Right lung (tissue), 5 donors: ENCODE results near the gene LPIN3. TPM values are rescaled to one million over a fixed set of nuclear protein-coding genes. Genes with fewer than 3 reads are reported as not detected.

Experiments
- DNase-seq, 2 donors: peaks; one replicate each; pipeline ENCODE4 v3.0.0-alpha.2; 2013
- polyA plus RNA-seq, 5 donors: library from polyadenylated mRNA; unstranded; fragments of 120-200 nt; gene quantifications; one replicate each; pipeline versions ENCODE4 v1.2.1 to v1.2.3, GENCODE V29; 2013; ENCODE audit warnings: inconsistent platforms in 1 of 5, low replicate concordance in 1 of 5; ENCODE audit not compliant: insufficient read length in 5 of 5, insufficient read depth in 1 of 5

Gene LPIN3
- polyA plus RNA-seq, 5 donors = 9.1 to 16.8 (median 13.6) TPM

GRCh38 chr20:41390889-41391288 is 50.3 kb downstream of the LPIN3 start:
- no peak for DNase-seq

- DNase-seq = no peak
These were observed 51.0 kb downstream of the LPIN3 start for GRCh38 chr20:41391587-41392001.

GRCh38 chr20:41392295-41392694 is 51.7 kb downstream of the LPIN3 start:
- no peak for DNase-seq

GRCh38 chr20:41392871-41393704 is 52.5 kb downstream of the LPIN3 start:
- DNase-seq = no peak

- no peak for DNase-seq
These were observed 53.1 kb downstream of the LPIN3 start for GRCh38 chr20:41393705-41394066.

- no peak for DNase-seq
These were observed 53.5 kb downstream of the LPIN3 start for GRCh38 chr20:41394081-41394480.

GRCh38 chr20:41394931-41395666 is 54.5 kb downstream of the LPIN3 start:
- DNase-seq = no peak

GRCh38 chr20:41395667-41396664 is 55.3 kb downstream of the LPIN3 start:
- no peak for DNase-seq

GRCh38 chr20:41398408-41398807 is 57.8 kb downstream of the LPIN3 start:
- DNase-seq = peak; percentile 80 to 85

GRCh38 chr20:41403604-41404003 is 63.0 kb downstream of the LPIN3 start:
- no peak for DNase-seq

GRCh38 chr20:41405436-41405835 is 64.8 kb downstream of the LPIN3 start:
- DNase-seq = no peak

- DNase-seq = no peak
These were observed 65.7 kb downstream of the LPIN3 start for GRCh38 chr20:41406353-41406752.

- no peak for DNase-seq
These were observed 66.3 kb downstream of the LPIN3 start for GRCh38 chr20:41406896-41407444.

GRCh38 chr20:41407607-41408006 is 67.0 kb downstream of the LPIN3 start:
- no peak for DNase-seq

- no peak for DNase-seq
These were observed 67.7 kb downstream of the LPIN3 start for GRCh38 chr20:41408156-41408794.

GRCh38 chr20:41408986-41409385 is 68.4 kb downstream of the LPIN3 start:
- no peak for DNase-seq

Other genes with a start within 250 kb of the LPIN3 start
- 100 to 1,000 TPM; 156 to 226 (median 197) TPM for gene PLCG1, start 203.3 kb upstream of the LPIN3 start, polyA plus RNA-seq
- gene ZHX3, start 23.1 kb upstream of the LPIN3 start, polyA plus RNA-seq = 10 to 100 TPM in 3 of 5 donors, 1 to 10 TPM in 2; 8.5 to 11.0 (median 10.4) TPM
- gene EMILIN3, start 26.0 kb downstream of the LPIN3 start, polyA plus RNA-seq = 1 to 10 TPM; 1.7 to 4.1 (median 2.0) TPM